Measurements from ENCODE around the gene IKBKE. TPM values are rescaled to one million over a fixed set of nuclear protein-coding genes. Genes with fewer than 3 reads are reported as not detected.

Gene IKBKE
- total and polyA plus RNA-seq, 2 donors (not counting 3 experiments of a cell fraction or from before 2014, with no cell fraction given), result 17.9 to 20.7 TPM

- no peaks in the 10 kb centered on the region for H3K36me3 ChIP-seq (ENCODE audit: control insufficient read depth in 2 of 2, extremely low read depth in 1 of 2, insufficient read depth in 2 of 2, low read length in 2 of 2)
- dilution Hi-C loops (cut with MboI; ENCODE audit: extremely low pct_ligation_motif_present, low sequenced_read_pairs), result no loop called here
- H3K4me1 ChIP-seq (ENCODE audit: control insufficient read depth, extremely low read depth, insufficient read depth, low read length), result no peaks in the 10 kb centered on the region
- H3K79me2 ChIP-seq (ENCODE audit: control insufficient read depth, insufficient read depth, low read length), result no peaks in the 10 kb centered on the region
- no peaks in the 10 kb centered on the region for H4K20me1 ChIP-seq (replicated peaks; ENCODE audit: control insufficient read depth, extremely low read depth, insufficient read depth, low read length)
- no peaks in the 10 kb centered on the region for H3K9me1 ChIP-seq (replicated peaks; ENCODE audit: control insufficient read depth, extremely low read depth, insufficient read depth, low read length)
- H3K9ac ChIP-seq (replicated peaks; ENCODE audit: extremely low read depth, insufficient read depth, low read length), result no peak overlapping the region
- TF ChIP-seq EZH2 (IDR thresholded peaks at IDR 0.05; ENCODE audit: borderline replicate concordance, low read depth, low read length, severe bottlenecking) (no peak), MAX (IDR thresholded peaks at IDR 0.05; ENCODE audit: insufficient read depth, insufficient read length) (no peak), CTCF (IDR thresholded peaks at IDR 0.05; ENCODE audit: extremely low read depth in 1 of 2, insufficient read depth in 1 of 2, low read depth in 1 of 2, low read length in 2 of 2) (no peak), FOS (IDR thresholded peaks at IDR 0.05; ENCODE audit: borderline replicate concordance, insufficient read depth, low read length) (no peak), GATA2 (IDR thresholded peaks at IDR 0.05; ENCODE audit: insufficient read depth, insufficient read length, low read depth, low read length) (no peak), JUN (IDR thresholded peaks at IDR 0.05; ENCODE audit: borderline replicate concordance, insufficient read depth, insufficient read length, low read depth) (no peak), POLR2AphosphoS5 (IDR thresholded peaks at IDR 0.05; ENCODE audit: insufficient read depth, low read depth, low read length) (no peak), MYC (IDR thresholded peaks at IDR 0.05; ENCODE audit: low read depth, low read length) (no peak), POLR2A (IDR thresholded peaks at IDR 0.05; ENCODE audit: low read depth, low read length) (no peak)
- POLR2A ChIA-PET, result no interaction called here
- H2AFZ ChIP-seq (ENCODE audit: low read depth, low read length), result no peak overlapping the region
- no TSS peak for BruUV-seq (replicated peaks)
- no peak overlapping the region for H3K4me2 ChIP-seq (ENCODE audit: insufficient read depth, low read length)
- CTCF ChIA-PET, result no interaction called here
- no peaks in the 10 kb centered on the region for H3K9me3 ChIP-seq (replicated peaks; ENCODE audit: control insufficient read depth, insufficient read depth, low read length)
- H3K27me3 ChIP-seq (ENCODE audit: control insufficient read depth in 2 of 2, insufficient read depth in 2 of 2, low read length in 2 of 2), result peaks cover 49 to 62% of the 10 kb centered on the region in 2 experiments
- no peak overlapping the region for H3K4me3 ChIP-seq (replicated peaks in 1 of 3; ENCODE audit: insufficient read depth in 1 of 3, low read depth in 1 of 3, low read length in 3 of 3)
- intact Hi-C loops (cut with micrococcal nuclease), result no loop called here
- no peak overlapping the region for H3K27ac ChIP-seq (ENCODE audit: insufficient read depth, low read depth, low read length)
- DNase-seq (ENCODE audit: low read depth, low spot score) (no peak), FAIRE-seq (no peak)
Observed at GRCh38 chr1:206509612-206510257, 39.5 kb downstream of the IKBKE start.

Data from endothelial cell of umbilical vein (primary cell).